HL-60 (cell line): ENCODE data around the gene JMJD7.

Experiments
- DNase-seq, 2 experiments: peaks; one replicate each; pipeline ENCODE4 v3.0.0-alpha.2; 2010 to 2020; ENCODE audit warnings: low read depth in 1 of 2, low spot score in 1 of 2
- H3K27ac ChIP-seq: fragments of 250-450 bp; sonication (Bioruptor Pico); replicated peaks from 2 replicates; pipeline ENCODE4 v1.5.1; 2020; ENCODE audit warnings: mild to moderate bottlenecking, moderate library complexity
- H3K27me3 ChIP-seq: fragments of 250-450 bp; sonication (Bioruptor Pico); 2 replicates; pipeline ENCODE4 v1.5.1; 2021; ENCODE audit warnings: mild to moderate bottlenecking, moderate library complexity; ENCODE audit not compliant: insufficient read depth, poor library complexity, severe bottlenecking
- H3K4me3 ChIP-seq: replicated peaks from 2 replicates; pipeline ENCODE4 v1.5.1; 2011; ENCODE audit warnings: mild to moderate bottlenecking, control low read depth, low read length; ENCODE audit not compliant: insufficient read depth
- GABPA ChIP-seq: IDR thresholded peaks from 2 replicates; pipeline ENCODE4 v1.6.1; 2012; ENCODE audit warnings: low read depth
- POLR2AphosphoS5 ChIP-seq: IDR thresholded peaks from 2 replicates; pipeline ENCODE4 v1.6.1; 2012; ENCODE audit warnings: low read depth
- SPI1 ChIP-seq: IDR thresholded peaks from 2 replicates; pipeline ENCODE4 v1.6.1; 2012; ENCODE audit warnings: low read depth, mild to moderate bottlenecking, borderline replicate concordance
- TF ChIP-seq, protein P1 (sequence below): IDR thresholded peaks from one replicate; pipeline ENCODE4 v1.5.1; 2011; ENCODE audit warnings: low read length, control low read depth, inconsistent platforms; ENCODE audit not compliant: insufficient read depth
- TF ChIP-seq, protein P2 (sequence below): IDR thresholded peaks from 2 replicates; pipeline ENCODE4 v1.6.1; 2012; ENCODE audit warnings: low read depth; ENCODE audit not compliant: insufficient replicate concordance

Gene JMJD7

DNA sequence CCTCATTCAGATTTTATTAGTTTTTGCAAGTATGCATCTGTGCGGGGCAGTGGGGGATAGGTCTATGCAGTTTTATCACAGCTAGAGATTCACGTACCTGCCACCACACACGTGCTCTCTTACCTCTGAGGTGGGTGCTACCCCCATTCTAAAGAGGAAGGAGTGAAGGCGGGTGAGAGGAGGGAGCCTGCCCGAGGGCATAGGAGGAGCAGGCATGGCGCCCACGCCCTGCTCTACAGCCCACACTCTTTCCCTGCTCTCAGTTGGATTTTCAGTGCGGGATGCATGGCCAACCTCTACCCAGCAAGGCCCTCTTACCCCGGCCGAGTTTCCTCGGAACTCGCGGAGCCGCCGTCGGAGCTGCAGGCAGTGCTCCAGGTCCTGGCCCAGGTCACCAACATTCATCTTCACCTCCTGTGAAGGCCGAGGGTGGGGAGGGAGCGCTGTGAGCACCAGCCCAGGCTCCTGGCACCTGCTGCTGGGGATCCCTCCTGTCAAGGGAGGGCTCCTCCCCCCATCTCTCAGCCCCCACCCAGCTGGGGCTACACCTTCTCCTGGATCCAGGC, 37.7 kb downstream of the JMJD7 start:
- TF ChIP-seq, protein P1, sequence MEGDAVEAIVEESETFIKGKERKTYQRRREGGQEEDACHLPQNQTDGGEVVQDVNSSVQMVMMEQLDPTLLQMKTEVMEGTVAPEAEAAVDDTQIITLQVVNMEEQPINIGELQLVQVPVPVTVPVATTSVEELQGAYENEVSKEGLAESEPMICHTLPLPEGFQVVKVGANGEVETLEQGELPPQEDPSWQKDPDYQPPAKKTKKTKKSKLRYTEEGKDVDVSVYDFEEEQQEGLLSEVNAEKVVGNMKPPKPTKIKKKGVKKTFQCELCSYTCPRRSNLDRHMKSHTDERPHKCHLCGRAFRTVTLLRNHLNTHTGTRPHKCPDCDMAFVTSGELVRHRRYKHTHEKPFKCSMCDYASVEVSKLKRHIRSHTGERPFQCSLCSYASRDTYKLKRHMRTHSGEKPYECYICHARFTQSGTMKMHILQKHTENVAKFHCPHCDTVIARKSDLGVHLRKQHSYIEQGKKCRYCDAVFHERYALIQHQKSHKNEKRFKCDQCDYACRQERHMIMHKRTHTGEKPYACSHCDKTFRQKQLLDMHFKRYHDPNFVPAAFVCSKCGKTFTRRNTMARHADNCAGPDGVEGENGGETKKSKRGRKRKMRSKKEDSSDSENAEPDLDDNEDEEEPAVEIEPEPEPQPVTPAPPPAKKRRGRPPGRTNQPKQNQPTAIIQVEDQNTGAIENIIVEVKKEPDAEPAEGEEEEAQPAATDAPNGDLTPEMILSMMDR: no peak
- TF ChIP-seq POLR2AphosphoS5 (no peak), GABPA (no peak), SPI1 (no peak)
- TF ChIP-seq, protein P2, sequence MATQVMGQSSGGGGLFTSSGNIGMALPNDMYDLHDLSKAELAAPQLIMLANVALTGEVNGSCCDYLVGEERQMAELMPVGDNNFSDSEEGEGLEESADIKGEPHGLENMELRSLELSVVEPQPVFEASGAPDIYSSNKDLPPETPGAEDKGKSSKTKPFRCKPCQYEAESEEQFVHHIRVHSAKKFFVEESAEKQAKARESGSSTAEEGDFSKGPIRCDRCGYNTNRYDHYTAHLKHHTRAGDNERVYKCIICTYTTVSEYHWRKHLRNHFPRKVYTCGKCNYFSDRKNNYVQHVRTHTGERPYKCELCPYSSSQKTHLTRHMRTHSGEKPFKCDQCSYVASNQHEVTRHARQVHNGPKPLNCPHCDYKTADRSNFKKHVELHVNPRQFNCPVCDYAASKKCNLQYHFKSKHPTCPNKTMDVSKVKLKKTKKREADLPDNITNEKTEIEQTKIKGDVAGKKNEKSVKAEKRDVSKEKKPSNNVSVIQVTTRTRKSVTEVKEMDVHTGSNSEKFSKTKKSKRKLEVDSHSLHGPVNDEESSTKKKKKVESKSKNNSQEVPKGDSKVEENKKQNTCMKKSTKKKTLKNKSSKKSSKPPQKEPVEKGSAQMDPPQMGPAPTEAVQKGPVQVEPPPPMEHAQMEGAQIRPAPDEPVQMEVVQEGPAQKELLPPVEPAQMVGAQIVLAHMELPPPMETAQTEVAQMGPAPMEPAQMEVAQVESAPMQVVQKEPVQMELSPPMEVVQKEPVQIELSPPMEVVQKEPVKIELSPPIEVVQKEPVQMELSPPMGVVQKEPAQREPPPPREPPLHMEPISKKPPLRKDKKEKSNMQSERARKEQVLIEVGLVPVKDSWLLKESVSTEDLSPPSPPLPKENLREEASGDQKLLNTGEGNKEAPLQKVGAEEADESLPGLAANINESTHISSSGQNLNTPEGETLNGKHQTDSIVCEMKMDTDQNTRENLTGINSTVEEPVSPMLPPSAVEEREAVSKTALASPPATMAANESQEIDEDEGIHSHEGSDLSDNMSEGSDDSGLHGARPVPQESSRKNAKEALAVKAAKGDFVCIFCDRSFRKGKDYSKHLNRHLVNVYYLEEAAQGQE: no peak
- Histone ChIP-seq H3K27me3 (peaks cover 2% of the 10 kb centered on the region), H3K4me3 (no peak overlapping the region), H3K27ac (no peak overlapping the region)
- no peak for DNase-seq

DNA sequence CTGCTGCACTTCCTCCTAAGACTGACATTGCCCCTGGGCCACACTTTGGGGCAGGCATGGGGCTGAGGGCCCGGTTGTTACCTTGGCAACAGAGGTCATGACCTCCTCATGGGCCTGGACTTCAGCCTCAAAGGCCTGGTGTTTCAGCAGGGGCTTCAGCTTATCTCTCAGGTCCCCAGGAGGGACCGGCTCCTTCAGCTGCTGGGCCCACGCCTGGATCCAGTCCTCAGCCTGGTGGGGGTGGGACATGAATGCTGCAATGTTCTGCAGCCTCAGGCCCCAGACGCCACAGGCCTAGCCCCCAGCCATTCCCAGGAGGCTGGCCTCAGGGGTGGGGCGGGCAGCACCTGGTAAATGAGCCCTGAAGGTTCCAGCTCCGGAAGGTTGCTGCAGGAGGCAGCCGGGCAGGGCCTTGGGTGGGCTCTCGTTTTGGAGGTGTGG, 38.4 kb downstream of the JMJD7 start:
- Histone ChIP-seq H3K27me3 (peaks cover 2% of the 10 kb centered on the region), H3K27ac (no peak overlapping the region), H3K4me3 (no peak overlapping the region)
- TF ChIP-seq GABPA (no peak), SPI1 (no peak)
- DNase-seq: no peak

DNA sequence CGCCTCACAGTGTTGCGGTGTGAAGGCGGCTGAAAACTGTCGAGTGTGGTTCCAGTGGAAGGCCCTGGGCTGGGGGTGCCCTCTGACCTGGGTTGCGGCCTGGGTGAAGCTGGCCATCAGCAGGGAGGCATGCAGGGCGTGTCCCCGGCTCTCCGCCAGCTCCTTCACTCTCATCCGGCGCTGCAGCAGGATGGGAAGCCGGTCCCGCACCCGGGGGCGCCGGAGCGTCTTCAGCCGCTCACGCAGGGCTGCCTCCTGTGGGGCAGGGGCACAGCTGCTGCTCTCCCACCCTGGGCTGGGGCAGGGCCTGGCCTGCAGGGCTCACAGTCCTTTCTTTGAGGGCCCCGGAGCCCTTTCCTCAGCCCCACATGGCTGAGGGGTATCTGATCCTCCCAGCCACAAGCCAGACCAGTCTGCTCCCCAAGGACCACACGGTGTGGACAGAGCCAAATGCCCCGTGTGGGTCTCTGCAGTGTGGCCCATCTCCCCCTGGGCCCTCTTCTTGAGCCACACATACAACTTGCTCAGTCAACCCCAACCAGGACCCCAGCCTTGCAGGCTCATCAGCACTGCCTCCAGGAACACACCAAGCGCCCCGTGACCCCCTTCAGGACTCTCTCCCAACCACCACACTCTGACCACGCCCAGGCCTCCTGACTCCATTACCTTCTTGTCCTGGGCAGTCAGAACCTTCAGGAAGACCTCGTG, 39.1 kb downstream of the JMJD7 start:
- peaks cover 2% of the 10 kb centered on the region for H3K27me3 ChIP-seq
- DNase-seq: no peak
- H3K27ac ChIP-seq: no peak overlapping the region
- no peak for TF ChIP-seq GABPA
- TF ChIP-seq, protein P1: no peak
- no peak for TF ChIP-seq POLR2AphosphoS5
- TF ChIP-seq, protein P2: no peak
- no peak for TF ChIP-seq SPI1
- no peak overlapping the region for H3K4me3 ChIP-seq

DNA sequence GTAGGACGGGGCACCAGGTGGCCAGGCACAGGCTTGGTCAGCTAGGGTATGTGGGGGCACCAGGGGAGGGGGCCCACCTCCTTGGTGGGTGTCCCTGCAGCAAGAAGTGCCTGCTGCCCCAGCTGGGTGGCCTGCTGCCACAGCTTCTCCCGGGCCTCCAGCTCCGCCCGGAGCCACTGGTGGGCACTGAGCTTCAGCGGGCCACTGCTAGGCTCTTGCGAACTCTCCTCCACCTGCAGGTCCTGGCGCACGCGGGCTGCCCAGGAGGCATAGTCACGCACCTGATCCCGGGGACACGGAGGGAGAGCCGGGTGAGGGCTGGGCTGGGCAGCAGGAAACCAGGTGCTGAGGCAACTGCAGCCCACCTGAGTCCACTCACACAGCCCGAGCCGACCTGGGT, 40.4 kb downstream of the JMJD7 start:
- Histone ChIP-seq H3K4me3 (no peak overlapping the region), H3K27ac (no peak overlapping the region), H3K27me3 (peaks cover 2% of the 10 kb centered on the region)
- DNase-seq: no peak
- TF ChIP-seq POLR2AphosphoS5 (no peak), SPI1 (no peak), GABPA (no peak)
- TF ChIP-seq, protein P1: no peak
- TF ChIP-seq, protein P2: no peak
